Psoas muscle (tissue), 8 donors: Measurements from ENCODE around the gene RADX. TPM values are rescaled to one million over a fixed set of nuclear protein-coding genes. Genes with fewer than 3 reads are reported as not detected.

ENCODE experiments used
- ATAC-seq, 4 donors: fragments of 200-7000 bp; cut with Tn5 transposase; one replicate each; pipeline ENCODE4 v1.9.1; 2020; ENCODE audit warnings: moderate library complexity in 3 of 4, mild to moderate bottlenecking in 2 of 4
- DNase-seq, 2 donors: peaks; one replicate each; pipeline ENCODE4 v3.0.0-alpha.2; 2020
- H3K27ac ChIP-seq: fragments of 200-600 bp; one replicate; pipeline ENCODE4 v1.8.0; 2022
- H3K27me3 ChIP-seq, 3 donors: fragments of 200-600 bp in 1 of 3; one replicate each; pipeline versions ENCODE4 v1.6.1 to v1.8.0; 2013 to 2022; ENCODE audit warnings: low read length in 2 of 3, mild to moderate bottlenecking in 2 of 3, moderate library complexity in 1 of 3; ENCODE audit not compliant: insufficient read depth in 3 of 3
- H3K36me3 ChIP-seq, 2 donors: fragments of 200-600 bp in 1 of 2; one replicate each; pipeline versions ENCODE4 v1.6.1 to v1.8.0; 2013 to 2022; ENCODE audit warnings: low read depth in 1 of 2, mild to moderate bottlenecking in 1 of 2, moderate library complexity in 1 of 2; ENCODE audit not compliant: insufficient read depth in 1 of 2
- H3K4me1 ChIP-seq: fragments of 200-600 bp; one replicate; pipeline ENCODE4 v1.8.0; 2022
- H3K4me3 ChIP-seq: fragments of 200-600 bp; one replicate; pipeline ENCODE4 v1.8.0; 2022; ENCODE audit warnings: mild to moderate bottlenecking
- H3K9me3 ChIP-seq: fragments of 200-600 bp; one replicate; pipeline ENCODE4 v1.8.0; 2022
- CTCF ChIP-seq: fragments of 200-600 bp; IDR thresholded peaks from one replicate; pipeline ENCODE4 v1.8.0; 2022; ENCODE audit warnings: antibody characterized with exemption
- WGBS, 3 donors: extraction: QIAGEN DNeasy Blood & Tissue Kit; methylation state at CpG; one replicate each; pipeline versions ENCODE4 v1.1.6 to v1.1.7; 2013; 5-methylcytosine and 5-hydroxymethylcytosine counted together
- intact Hi-C, 2 donors: fragments of 100-400 bp; cut with DNase I; formaldehyde crosslinking; loops; one replicate each; pipeline versions ENCODE4 v1.11.0 to v1.14.2; 2022
- polyA plus RNA-seq, 3 donors: library from polyadenylated mRNA; stranded (reverse); fragments of 200-250 nt; gene quantifications; one replicate each; pipeline ENCODE4 v1.2.3, GENCODE V29; 2013
- total RNA-seq, 4 donors: library from RNA; stranded (reverse); fragmentation: NEBNext Ultra II Directional in 2 of 4; extraction: Animal tissue kit (Norgen Biotek cat#: 25700) in 2 of 4; gene quantifications; one replicate each; pipeline versions ENCODE4 v1.2.1 to v1.2.4, GENCODE V29; 2021 to 2023
- donor health status: healthy with polysubstance abuse.
- donor health status: DM: no; HTN: no; CAD: no; lungs with moderate emphysema.
- donor health status: Bipolar disorder and iron deficiency.
- donor health status: healthy.
- donor health status: DM: yes; HTN: yes; CAD: no.
- donor health status: DM: no; HTN: no; CAD: no.
- donor health status: DM: no; HTN: no; CAD: no.
- donor health status: DM: yes; HTN: yes; CAD: no.

RADX gene
- total and polyA plus RNA-seq, 7 donors, result 0.60 to 2.8 (median 1.0) TPM

- Histone ChIP-seq H3K27me3 (peaks cover 0 to 10% (median 0%) of the 10 kb centered on the region in 3 donors), H3K4me3 (no peak overlapping the region), H3K4me1 (no peaks in the 10 kb centered on the region), H3K36me3 (no peaks in the 10 kb centered on the region), H3K9me3 (no peaks in the 10 kb centered on the region), H3K27ac (no peak overlapping the region)
- ATAC-seq (no peak), DNase-seq (no peak)
- intact Hi-C loops, result no loop called here
- 61 to 85% (median 70%) methylated on average over 2 of the region's 2 CpGs for WGBS, 3 donors
- TF ChIP-seq CTCF, result no peak
Measured at GRCh38 chrX:106585478-106585877, 26.3 kb upstream of the RADX start.

GRCh38 chrX:106588801-106589200, 23.0 kb upstream of the RADX start:
- WGBS, 3 donors, result 30 to 50% (median 35%) methylated on average over 2 of the region's 2 CpGs
- DNase-seq, result no peak
- Histone ChIP-seq H3K9me3 (no peaks in the 10 kb centered on the region), H3K4me1 (no peaks in the 10 kb centered on the region), H3K36me3 (no peaks in the 10 kb centered on the region), H3K27me3 (peaks cover 0 to 6% (median 0%) of the 10 kb centered on the region in 3 donors), H3K4me3 (no peak overlapping the region), H3K27ac (no peak overlapping the region)
- ATAC-seq, result no peak
- no peak for TF ChIP-seq CTCF
- intact Hi-C loops, result no loop called here

- no peak for TF ChIP-seq CTCF
- no peaks in the 10 kb centered on the region for H3K9me3 ChIP-seq
- ATAC-seq, result no peak
- 34 to 56% (median 41%) methylated on average over 2 of the region's 2 CpGs for WGBS, 3 donors
- no peak overlapping the region for H3K27ac ChIP-seq
- no peaks in the 10 kb centered on the region for H3K36me3 ChIP-seq
- peaks cover 0 to 24% (median 0%) of the 10 kb centered on the region in 3 donors for H3K27me3 ChIP-seq
- intact Hi-C loops, result no loop called here
- no peak overlapping the region for H3K4me3 ChIP-seq
- no peak for DNase-seq
- H3K4me1 ChIP-seq, result no peaks in the 10 kb centered on the region
Measured at GRCh38 chrX:106599411-106599810, 12.4 kb upstream of the RADX start.

GRCh38 chrX:106606571-106606970, 5.2 kb upstream of the RADX start:
- Histone ChIP-seq H3K4me3 (no peak overlapping the region), H3K36me3 (no peaks in the 10 kb centered on the region), H3K4me1 (no peaks in the 10 kb centered on the region), H3K9me3 (no peaks in the 10 kb centered on the region), H3K27ac (no peak overlapping the region), H3K27me3 (peaks cover 0 to 11% (median 0%) of the 10 kb centered on the region in 3 donors)
- no peak for ATAC-seq
- intact Hi-C loops, result no loop called here
- WGBS, 3 donors, result 65 to 90% (median 81%) methylated on average over 1 of the region's 1 CpG
- TF ChIP-seq CTCF, result no peak
- no peak for DNase-seq

GRCh38 chrX:106608016-106608415, 3.8 kb upstream of the RADX start:
- Histone ChIP-seq H3K9me3 (no peaks in the 10 kb centered on the region), H3K27me3 (peaks cover 0 to 11% (median 0%) of the 10 kb centered on the region in 3 donors), H3K4me3 (no peak overlapping the region), H3K4me1 (no peaks in the 10 kb centered on the region), H3K36me3 (no peaks in the 10 kb centered on the region), H3K27ac (no peak overlapping the region)
- TF ChIP-seq CTCF, result no peak
- WGBS, 3 donors, result 41 to 53% (median 47%) methylated on average over 6 of the region's 6 CpGs
- ATAC-seq (no peak), DNase-seq (no peak)
- intact Hi-C loops, result no loop called here
